Upper lobe of left lung (tissue), 6 donors: Measurements from ENCODE around the gene FZD1. TPM values are rescaled to one million over a fixed set of nuclear protein-coding genes. Genes with fewer than 3 reads are reported as not detected.
A peak's percentile ranks its signal among the peaks of the same experiment; 100 is the strongest.

Source experiments
- ATAC-seq, 2 donors: fragments of 200-7000 bp; cut with Tn5 transposase; one replicate each; pipeline ENCODE4 v1.9.1; 2022; ENCODE audit warnings: mild to moderate bottlenecking in 2 of 2, moderate library complexity in 2 of 2; ENCODE audit not compliant: low FRiP score in 2 of 2
- DNase-seq, 2 donors: peaks; one replicate each; pipeline ENCODE4 v3.0.0-alpha.2; 2019 to 2020
- H3K27ac ChIP-seq, 4 donors: fragments of 200-600 bp; sonication (generic); one replicate each; pipeline ENCODE4 v1.5.1; 2016 to 2019
- H3K27me3 ChIP-seq, 4 donors: fragments of 200-600 bp; sonication (generic); one replicate each; pipeline ENCODE4 v1.5.1; 2017 to 2019
- H3K36me3 ChIP-seq, 4 donors: fragments of 200-600 bp; sonication (generic); one replicate each; pipeline ENCODE4 v1.5.1; 2016 to 2019
- H3K4me1 ChIP-seq, 4 donors: fragments of 200-600 bp; sonication (generic); one replicate each; pipeline ENCODE4 v1.5.1; 2018 to 2019
- H3K4me3 ChIP-seq, 4 donors: fragments of 200-600 bp; sonication (generic); one replicate each; pipeline ENCODE4 v1.5.1; 2017 to 2019; ENCODE audit warnings: mild to moderate bottlenecking in 2 of 4, moderate library complexity in 1 of 4
- H3K9me3 ChIP-seq, 4 donors: fragments of 200-600 bp; sonication (generic); one replicate each; pipeline ENCODE4 v1.5.1; 2018 to 2019
- CTCF ChIP-seq, 6 experiments: fragments of 450-650 bp in 4 of 6; fragments of 200-600 bp in 2 of 6; sonication (generic) in 2 of 6; IDR thresholded peaks; one replicate each; pipeline ENCODE4 v1.5.1; 2016 to 2019; ENCODE audit warnings: antibody characterized with exemption in 6 of 6
- EP300 ChIP-seq, 4 donors: sonication (generic); formaldehyde crosslinking; IDR thresholded peaks; one replicate each; pipeline ENCODE4 v1.5.1; 2017; ENCODE audit warnings: antibody characterized with exemption in 4 of 4, control low read depth in 2 of 4
- POLR2A ChIP-seq, 4 donors: fragments of 450-650 bp; IDR thresholded peaks; one replicate each; pipeline ENCODE4 v1.5.1; 2016 to 2017; ENCODE audit warnings: antibody characterized with exemption in 4 of 4, mild to moderate bottlenecking in 2 of 4
- POLR2AphosphoS5 ChIP-seq, 2 donors: sonication (generic); formaldehyde crosslinking; IDR thresholded peaks; one replicate each; pipeline ENCODE4 v1.5.1; 2017; ENCODE audit warnings: antibody characterized with exemption in 2 of 2
- WGBS, 2 donors: methylation state at CpG; one replicate each; pipeline ENCODE4 v1.1.5; 2017 to 2018; 5-methylcytosine and 5-hydroxymethylcytosine counted together
- total RNA-seq, 6 donors: library from RNA; depleted of rRNA in 4 of 6; stranded (reverse); fragments of >200 nt in 4 of 6; gene quantifications; one replicate each; pipeline versions ENCODE4 v1.1.0 to v1.2.1, GENCODE V29; 2016 to 2021
- donor health status: DM: no; HTN: no; CAD: no; lungs with moderate emphysema.
- donor health status: DM: no; HTN: yes; CAD: no; lungs with severe emphysema.

The FZD1 gene
- total RNA-seq, 6 donors from 2014 or later = 6.3 to 25.8 (median 15.0) TPM

DNA sequence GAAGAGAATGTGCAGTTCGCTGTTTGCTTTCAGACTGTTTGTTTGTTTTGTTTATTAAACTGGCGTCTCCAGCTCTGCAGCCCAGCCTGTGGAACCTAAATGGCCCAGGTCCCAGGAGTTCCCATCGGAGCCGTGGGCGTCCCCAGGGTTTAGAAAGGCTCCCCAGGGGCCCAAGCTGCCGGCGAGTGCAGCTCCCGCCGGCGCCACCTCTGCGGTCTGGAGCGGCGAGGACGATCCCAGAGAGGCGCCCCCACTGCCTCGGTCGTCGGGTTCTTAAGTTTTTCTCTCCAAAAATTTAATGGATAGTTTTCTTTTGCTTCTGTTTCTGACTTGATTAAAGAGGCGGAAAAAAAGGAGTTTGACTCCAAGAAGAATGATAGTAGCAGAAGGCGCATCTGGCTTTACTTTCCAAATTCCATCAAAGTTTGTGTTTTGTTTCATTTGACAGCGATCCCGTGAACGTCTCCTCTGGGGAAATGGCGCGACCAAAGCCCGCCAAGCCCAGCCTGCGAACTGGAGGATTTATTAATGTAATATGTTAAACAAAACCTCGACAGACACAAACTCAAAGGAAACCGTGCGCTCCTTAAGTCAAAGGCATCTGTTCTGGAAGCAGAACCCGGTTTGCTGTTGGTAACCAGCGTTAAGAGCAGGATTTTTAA is 718 bp upstream of the FZD1 start:
- WGBS, 2 donors = 1% methylated on average over 32 of the region's 32 CpGs

GRCh38 chr7:91264924-91265681 is 870 bp downstream of the FZD1 start:
- Histone ChIP-seq H3K36me3 (no peaks in the 10 kb centered on the region), H3K27ac (peak overlapping the region; percentile 91 to 98 (median 96)), H3K27me3 (no peaks in the 10 kb centered on the region), H3K9me3 (no peaks in the 10 kb centered on the region), H3K4me3 (peak overlapping the region; percentile 79 to 93 (median 88)), H3K4me1 (peaks cover 18 to 34% (median 24%) of the 10 kb centered on the region in 4 donors)
- WGBS, 2 donors = 3% methylated on average over 32 of the region's 78 CpGs; no CpG with 5 or more reads in 1 of the 2 donors
- peak in 1 of 2 donors; percentile 20 for TF ChIP-seq POLR2AphosphoS5 (IDR thresholded peaks at IDR 0.05)
- no peak for TF ChIP-seq CTCF (IDR thresholded peaks at IDR 0.05)
- DNase-seq (peak; percentile 54 to 92), ATAC-seq (peak; percentile 56 to 57)

More for the DNA sequence above, 718 bp upstream of the FZD1 start:
- H3K27ac ChIP-seq = peak overlapping the region; percentile 91 to 98 (median 96)
- peak overlapping the region; percentile 44 to 93 (median 84) for H3K4me3 ChIP-seq
- H3K27me3 ChIP-seq = no peaks in the 10 kb centered on the region
- no peaks in the 10 kb centered on the region for H3K36me3 ChIP-seq
- ATAC-seq (peak in 1 of 2 donors; percentile 0), DNase-seq (peak; percentile 51 to 83)
- no peak for TF ChIP-seq EP300 (IDR thresholded peaks at IDR 0.05)
- TF ChIP-seq POLR2A (IDR thresholded peaks at IDR 0.05) = no peak
- no peak for TF ChIP-seq CTCF (IDR thresholded peaks at IDR 0.05)
- no peak for TF ChIP-seq POLR2AphosphoS5 (IDR thresholded peaks at IDR 0.05)
- H3K4me1 ChIP-seq = peaks cover 18 to 34% (median 24%) of the 10 kb centered on the region in 4 donors
- H3K9me3 ChIP-seq = no peaks in the 10 kb centered on the region

DNA sequence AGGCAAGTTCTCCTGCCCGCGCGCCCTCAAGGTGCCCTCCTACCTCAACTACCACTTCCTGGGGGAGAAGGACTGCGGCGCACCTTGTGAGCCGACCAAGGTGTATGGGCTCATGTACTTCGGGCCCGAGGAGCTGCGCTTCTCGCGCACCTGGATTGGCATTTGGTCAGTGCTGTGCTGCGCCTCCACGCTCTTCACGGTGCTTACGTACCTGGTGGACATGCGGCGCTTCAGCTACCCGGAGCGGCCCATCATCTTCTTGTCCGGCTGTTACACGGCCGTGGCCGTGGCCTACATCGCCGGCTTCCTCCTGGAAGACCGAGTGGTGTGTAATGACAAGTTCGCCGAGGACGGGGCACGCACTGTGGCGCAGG is 1.4 kb downstream of the FZD1 start:
- Histone ChIP-seq H3K4me1 (peaks cover 18 to 34% (median 24%) of the 10 kb centered on the region in 4 donors), H3K4me3 (peak overlapping the region; percentile 79 to 93 (median 88)), H3K27me3 (no peaks in the 10 kb centered on the region), H3K36me3 (no peaks in the 10 kb centered on the region), H3K9me3 (no peaks in the 10 kb centered on the region), H3K27ac (peak overlapping the region; percentile 91 to 98 (median 96))
- ATAC-seq (no peak), DNase-seq (peak in 1 of 2 donors; percentile 82)
- no peak for TF ChIP-seq POLR2A (IDR thresholded peaks at IDR 0.05)
- TF ChIP-seq CTCF (IDR thresholded peaks at IDR 0.05) = no peak
- TF ChIP-seq EP300 (IDR thresholded peaks at IDR 0.05) = no peak
- no peak for TF ChIP-seq POLR2AphosphoS5 (IDR thresholded peaks at IDR 0.05)
- WGBS, 2 donors = 0 to 30% methylated on average over 2 to 31 of the region's 31 CpGs

GRCh38 chr7:91266067-91266688 is 1.9 kb downstream of the FZD1 start:
- H3K27ac ChIP-seq = peak overlapping the region; percentile 91 to 98 (median 96)
- peak in 1 of 2 donors; percentile 84 for DNase-seq
- H3K4me3 ChIP-seq = peak overlapping the region; percentile 79 to 93 (median 88)
- TF ChIP-seq EP300 (IDR thresholded peaks at IDR 0.05) = no peak
- no peak for TF ChIP-seq CTCF (IDR thresholded peaks at IDR 0.05)
- no peaks in the 10 kb centered on the region for H3K27me3 ChIP-seq
- peaks cover 18 to 34% (median 24%) of the 10 kb centered on the region in 4 donors for H3K4me1 ChIP-seq
- H3K36me3 ChIP-seq = no peaks in the 10 kb centered on the region
- H3K9me3 ChIP-seq = no peaks in the 10 kb centered on the region
- no peak for ATAC-seq
- 67 to 86% methylated on average over 22 to 43 of the region's 43 CpGs for WGBS, 2 donors
